Activated naive CD4-positive, alpha-beta T cell treated with anti-CD3 and anti-CD28 coated beads, Interleukin-2, amount 10 ng/mL, durations not matched to agents 7 days and 5 days (primary cell): ENCODE data around the gene DNAH7.
"Not testable (repeated sequence)": the region's sequence is repeated elsewhere in the genome, so short reads cannot be mapped to it uniquely, and the experiment has no call there.

ENCODE experiments used
- CTCF ChIA-PET: fragments of 350-600 bp; sonication (Branson Sonifier 250); formaldehyde crosslinking; loops from one replicate; lab custom pipeline; 2021; ENCODE audit warnings: antibody characterized with exemption; lab: Charles Lee
- DNase-seq: peaks from one replicate; pipeline ENCODE4 v3.0.0-alpha.2; 2020
- H3K27ac Mint-ChIP-seq: one replicate; pipeline ENCODE4 v1.8.0; 2021; ENCODE audit warnings: mild to moderate bottlenecking, moderate library complexity, mixed read lengths
- H3K27me3 Mint-ChIP-seq: one replicate; pipeline ENCODE4 v1.8.0; 2021; ENCODE audit warnings: mild to moderate bottlenecking, mixed read lengths
- H3K36me3 Mint-ChIP-seq: one replicate; pipeline ENCODE4 v1.8.0; 2021; ENCODE audit warnings: mixed read lengths
- H3K4me1 Mint-ChIP-seq: one replicate; pipeline ENCODE4 v1.8.0; 2021; ENCODE audit warnings: mixed read lengths
- H3K4me3 Mint-ChIP-seq: one replicate; pipeline ENCODE4 v1.8.0; 2021; ENCODE audit warnings: mild to moderate bottlenecking, moderate library complexity, mixed read lengths
- H3K9me3 Mint-ChIP-seq: one replicate; pipeline ENCODE4 v1.8.0; 2021; ENCODE audit warnings: mixed read lengths

DNAH7 gene

GRCh38 chr2:195709901-195710806 is 358.5 kb downstream of the DNAH7 start:
- peaks cover 45% of the 10 kb centered on the region for H3K36me3 Mint-ChIP-seq
- H3K4me3 Mint-ChIP-seq, result no peak overlapping the region
- H3K27me3 Mint-ChIP-seq, result no peaks in the 10 kb centered on the region
- H3K4me1 Mint-ChIP-seq, result no peaks in the 10 kb centered on the region
- no peak for DNase-seq
- CTCF ChIA-PET, result no interaction called here
- no peaks in the 10 kb centered on the region for H3K9me3 Mint-ChIP-seq
- no peak overlapping the region for H3K27ac Mint-ChIP-seq

GRCh38 chr2:195706161-195706900 is 362.3 kb downstream of the DNAH7 start:
- H3K9me3 Mint-ChIP-seq, result peaks cover under 1% of the 10 kb centered on the region
- H3K4me1 Mint-ChIP-seq, result no peaks in the 10 kb centered on the region
- DNase-seq, result no peak
- peaks cover 37% of the 10 kb centered on the region for H3K36me3 Mint-ChIP-seq
- H3K4me3 Mint-ChIP-seq, result no peak overlapping the region
- H3K27me3 Mint-ChIP-seq, result no peaks in the 10 kb centered on the region
- CTCF ChIA-PET, result no interaction called here
- H3K27ac Mint-ChIP-seq, result no peak overlapping the region

GRCh38 chr2:195700480-195700879 is 368.2 kb downstream of the DNAH7 start:
- H3K27me3 Mint-ChIP-seq, result no peaks in the 10 kb centered on the region
- CTCF ChIA-PET, result no interaction called here
- H3K4me1 Mint-ChIP-seq, result no peaks in the 10 kb centered on the region
- H3K9me3 Mint-ChIP-seq, result peaks cover 18% of the 10 kb centered on the region
- H3K4me3 Mint-ChIP-seq, result no peak overlapping the region
- no peak overlapping the region for H3K27ac Mint-ChIP-seq
- no peak for DNase-seq
- peaks cover 45% of the 10 kb centered on the region for H3K36me3 Mint-ChIP-seq

GRCh38 chr2:195697681-195698220 is 370.9 kb downstream of the DNAH7 start:
- Mint-ChIP-seq H3K27me3 (no peaks in the 10 kb centered on the region), H3K27ac (no peak overlapping the region), H3K4me3 (no peak overlapping the region), H3K36me3 (peaks cover 64% of the 10 kb centered on the region), H3K4me1 (peaks cover 12% of the 10 kb centered on the region), H3K9me3 (peaks cover 27% of the 10 kb centered on the region)
- CTCF ChIA-PET, result no interaction called here
- DNase-seq, result no peak

GRCh38 chr2:195696012-195696411 is 372.6 kb downstream of the DNAH7 start:
- H3K36me3 Mint-ChIP-seq, result peaks cover 64% of the 10 kb centered on the region
- CTCF ChIA-PET, result no interaction called here
- no peaks in the 10 kb centered on the region for H3K27me3 Mint-ChIP-seq
- H3K4me1 Mint-ChIP-seq, result peaks cover 21% of the 10 kb centered on the region
- no peak for DNase-seq
- peaks cover 33% of the 10 kb centered on the region for H3K9me3 Mint-ChIP-seq
- no peak overlapping the region for H3K27ac Mint-ChIP-seq
- H3K4me3 Mint-ChIP-seq, result no peak overlapping the region

GRCh38 chr2:195695002-195695631 is 373.5 kb downstream of the DNAH7 start:
- CTCF ChIA-PET, result no interaction called here
- Mint-ChIP-seq H3K4me1 (peaks cover 21% of the 10 kb centered on the region), H3K9me3 (peaks cover 30% of the 10 kb centered on the region), H3K27ac (no peak overlapping the region), H3K36me3 (peaks cover 64% of the 10 kb centered on the region), H3K4me3 (no peak overlapping the region), H3K27me3 (no peaks in the 10 kb centered on the region)
- no peak for DNase-seq

GRCh38 chr2:195694553-195694952 is 374.1 kb downstream of the DNAH7 start:
- Mint-ChIP-seq H3K9me3 (peaks cover 25% of the 10 kb centered on the region), H3K4me1 (peaks cover 21% of the 10 kb centered on the region), H3K4me3 (no peak overlapping the region)

GRCh38 chr2:195692531-195692930 is 376.1 kb downstream of the DNAH7 start:
- DNase-seq, H3K4me3 Mint-ChIP-seq, H3K27me3 Mint-ChIP-seq, H3K27ac Mint-ChIP-seq, CTCF ChIA-PET: not testable (repeated sequence)
- Mint-ChIP-seq H3K9me3 (peaks cover 25% of the 10 kb centered on the region), H3K36me3 (peaks cover 59% of the 10 kb centered on the region), H3K4me1 (peaks cover 21% of the 10 kb centered on the region)

More at GRCh38 chr2:195694553-195694952, 374.1 kb downstream of the DNAH7 start:
- CTCF ChIA-PET, result no interaction called here
- peaks cover 66% of the 10 kb centered on the region for H3K36me3 Mint-ChIP-seq
- DNase-seq, result no peak
- H3K27ac Mint-ChIP-seq, result no peak overlapping the region
- H3K27me3 Mint-ChIP-seq, result no peaks in the 10 kb centered on the region
